ENCODE results near the gene MRPL51.

- no peak for TF ChIP-seq CTCF (conservative IDR thresholded peaks at IDR 0.05)
- no peak for TF ChIP-seq ZFX (IDR thresholded peaks at IDR 0.05)
These were observed 48.1 kb downstream of the MRPL51 start, which contains the start of gene CD27 for GRCh38 chr12:6444704-6445688.

Data from C4-2B (cell line).